Aorta (tissue), 5 donors: Measurements from ENCODE around the gene ARFGAP3. TPM values are rescaled to one million over a fixed set of nuclear protein-coding genes. Genes with fewer than 3 reads are reported as not detected.

ENCODE experiments used
- ATAC-seq: fragments of 200-7000 bp; cut with Tn5 transposase; one replicate; pipeline ENCODE4 v1.9.1; 2022; ENCODE audit warnings: moderate library complexity; ENCODE audit not compliant: low FRiP score
- DNase-seq, 2 donors: peaks; one replicate each; pipeline ENCODE4 v3.0.0-alpha.2; 2020
- H3K27ac ChIP-seq, 2 donors: one replicate each; pipeline ENCODE4 v1.5.1; 2013; ENCODE audit warnings: low read length in 2 of 2, mild to moderate bottlenecking in 2 of 2, moderate library complexity in 2 of 2, control low read depth in 1 of 2, inconsistent platforms in 1 of 2, low read depth in 1 of 2
- H3K27me3 ChIP-seq, 2 donors: one replicate each; pipeline ENCODE4 v1.6.1; 2013; ENCODE audit warnings: control low read depth in 1 of 2, low read length in 1 of 2, mild to moderate bottlenecking in 1 of 2, moderate library complexity in 1 of 2; ENCODE audit not compliant: insufficient read depth in 2 of 2, control insufficient read depth in 1 of 2
- H3K36me3 ChIP-seq, 2 donors: one replicate each; pipeline ENCODE4 v1.6.1; 2013; ENCODE audit warnings: control low read depth in 1 of 2, low read length in 1 of 2, mild to moderate bottlenecking in 1 of 2; ENCODE audit not compliant: insufficient read depth in 2 of 2, control insufficient read depth in 1 of 2
- H3K4me1 ChIP-seq, 2 donors: one replicate each; pipeline ENCODE4 v1.6.1; 2013; ENCODE audit warnings: low read length in 2 of 2, control low read depth in 1 of 2, mild to moderate bottlenecking in 1 of 2, moderate library complexity in 1 of 2; ENCODE audit not compliant: insufficient read depth in 2 of 2, control insufficient read depth in 1 of 2
- H3K4me3 ChIP-seq, 2 donors: one replicate each; pipeline ENCODE4 v1.5.1; 2013; ENCODE audit warnings: low read length in 2 of 2, control low read depth in 1 of 2, mild to moderate bottlenecking in 1 of 2
- H3K9me3 ChIP-seq: one replicate; pipeline ENCODE4 v1.6.1; 2013; ENCODE audit warnings: mild to moderate bottlenecking, low read length; ENCODE audit not compliant: control insufficient read depth
- WGBS, 2 donors: extraction: QIAGEN DNeasy Blood & Tissue Kit; methylation state at CpG; one replicate each; pipeline ENCODE4 v1.1.7; 2013; 5-methylcytosine and 5-hydroxymethylcytosine counted together
- intact Hi-C, 2 donors: fragments of 100-400 bp; cut with DNase I; formaldehyde crosslinking; loops; one replicate each; pipeline versions ENCODE4 v1.14.2 to v1.15.0; 2022
- polyA plus RNA-seq, 2 donors: library from polyadenylated mRNA; stranded (reverse); fragments of 200-250 nt; gene quantifications; one replicate each; pipeline ENCODE4 v1.2.3, GENCODE V29; 2013
- total RNA-seq, 2 donors: library from RNA; stranded (reverse); fragmentation: NEBNext Ultra II Directional; extraction: Animal tissue kit (Norgen Biotek cat#: 25700); gene quantifications; one replicate each; pipeline ENCODE4 v1.2.1, GENCODE V29; 2021
- donor health status: healthy with polysubstance abuse.
- donor health status: Bipolar disorder and iron deficiency.
- donor health status: DM: no; HTN: no; CAD: no.
- donor health status: DM: no; HTN: no; CAD: no.
- donor health status: DM: yes; HTN: yes; CAD: no.

ARFGAP3 gene
- total and polyA plus RNA-seq, 4 donors, result 40.1 to 60.5 (median 44.8) TPM

DNA sequence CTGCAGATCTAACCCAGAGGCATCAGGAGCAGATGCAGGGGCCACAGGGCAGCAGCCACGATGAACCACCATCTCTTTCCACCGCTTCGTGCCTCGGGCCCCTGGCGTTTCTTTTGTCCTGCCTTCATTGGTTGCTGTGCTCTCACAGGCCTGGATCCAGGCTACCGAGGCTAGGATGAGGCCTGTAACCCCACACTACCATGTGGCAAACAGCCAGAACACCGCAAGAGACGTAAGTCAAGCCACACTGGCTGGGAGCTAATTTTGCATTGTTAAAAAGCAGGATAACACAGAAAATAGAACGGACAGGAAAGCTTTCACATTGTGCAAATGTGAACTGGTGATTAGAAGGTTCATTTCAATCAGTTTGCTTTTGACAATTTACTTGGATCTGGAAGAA is 15.7 kb upstream of the ARFGAP3 start:
- DNase-seq, result no peak
- no peaks in the 10 kb centered on the region for H3K9me3 ChIP-seq
- no peaks in the 10 kb centered on the region for H3K4me1 ChIP-seq
- H3K36me3 ChIP-seq, result peaks cover 0 to 13% of the 10 kb centered on the region in 2 donors
- ATAC-seq, result no peak
- 70 to 72% methylated on average over 9 of the region's 9 CpGs for WGBS, 2 donors
- H3K27me3 ChIP-seq, result no peaks in the 10 kb centered on the region
- no peak overlapping the region for H3K4me3 ChIP-seq
- intact Hi-C loops, result no loop called here
- H3K27ac ChIP-seq, result no peak overlapping the region

DNA sequence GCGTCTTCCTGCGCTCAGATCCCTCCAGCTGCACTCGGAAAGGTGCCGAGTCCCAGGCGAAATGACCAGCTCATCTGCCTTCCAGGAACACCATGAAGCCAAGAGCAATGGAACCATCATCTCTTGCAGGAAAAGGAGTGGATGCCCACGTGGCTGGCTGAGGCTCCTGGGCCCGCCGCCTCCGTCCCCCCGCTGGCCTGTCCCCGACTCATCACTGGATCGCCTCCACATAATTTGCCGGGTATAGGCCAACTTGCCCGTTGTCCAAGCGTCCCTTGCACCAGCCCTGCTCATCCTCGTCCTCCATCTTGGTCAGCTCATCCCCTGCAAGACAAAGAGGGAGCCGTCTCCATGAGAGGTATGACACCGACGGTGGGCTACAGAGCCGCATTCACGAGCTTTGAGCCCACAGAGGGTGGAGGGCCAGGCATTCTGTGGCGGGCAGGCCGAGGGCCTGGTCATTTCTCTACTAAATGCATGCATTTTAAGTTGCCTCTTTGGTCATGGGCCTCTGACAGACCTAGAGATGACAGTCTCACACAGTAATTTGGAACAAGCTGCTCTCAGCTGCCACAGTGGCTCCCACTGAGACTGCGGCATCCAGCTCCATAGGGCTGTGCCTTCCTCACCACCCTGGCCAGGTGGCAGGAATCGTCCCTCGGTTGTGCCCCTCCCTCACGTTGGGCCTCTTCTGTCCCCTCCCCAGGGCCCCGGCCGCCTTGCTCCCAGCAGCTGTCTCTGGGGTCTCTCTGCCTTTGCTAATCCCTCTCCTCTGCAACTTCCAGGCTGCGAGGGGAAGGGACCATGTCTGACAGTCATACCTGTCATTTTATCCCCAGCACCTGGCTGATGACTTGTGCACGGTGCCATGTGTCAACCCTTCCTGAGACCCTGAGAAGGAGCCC is 14.3 kb upstream of the ARFGAP3 start:
- no peak for DNase-seq
- Histone ChIP-seq H3K27me3 (no peaks in the 10 kb centered on the region), H3K36me3 (peaks cover 0 to 10% of the 10 kb centered on the region in 2 donors), H3K4me3 (no peak overlapping the region), H3K4me1 (no peaks in the 10 kb centered on the region), H3K9me3 (no peaks in the 10 kb centered on the region), H3K27ac (no peak overlapping the region)
- WGBS, 2 donors, result 92 to 93% methylated on average over 31 of the region's 31 CpGs
- intact Hi-C loops, result no loop called here
- no peak for ATAC-seq

DNA sequence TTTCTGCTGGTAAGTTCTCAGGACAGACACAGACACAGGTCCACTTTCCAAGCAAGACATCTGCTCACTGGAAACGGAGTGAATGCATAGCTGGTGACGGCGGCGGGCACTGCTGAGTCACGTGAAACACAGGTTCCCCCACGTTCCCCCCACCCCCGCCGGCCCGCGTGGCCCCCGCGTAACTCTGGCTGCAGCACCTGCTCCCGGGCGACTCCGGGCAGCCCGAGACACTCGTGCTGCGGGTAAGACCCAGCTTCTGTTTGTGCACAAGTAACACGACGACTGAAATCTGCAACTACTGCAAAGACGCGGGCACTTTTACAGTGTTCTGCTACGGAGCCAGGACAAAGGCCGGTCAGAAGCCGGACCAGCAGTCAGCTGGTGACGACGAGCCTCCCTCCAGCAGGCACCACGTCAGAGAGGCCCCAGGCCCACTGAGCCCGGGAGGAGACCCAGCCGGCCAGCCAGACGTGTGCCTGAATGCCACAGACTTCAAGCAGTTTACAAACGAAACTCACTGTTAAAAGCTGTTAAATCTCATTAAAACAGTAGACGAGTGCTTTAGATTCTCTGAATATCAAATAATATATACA is 12.9 kb upstream of the ARFGAP3 start:
- H3K36me3 ChIP-seq, result peaks cover 0 to 7% of the 10 kb centered on the region in 2 donors
- intact Hi-C loops, result loop anchor here (5.0 to 10.0 kb wide), 2 partner anchors 147 to 165 kb away; partner anchors contain the start of gene PACSIN2 (in 1 of the 2)
- H3K9me3 ChIP-seq, result no peaks in the 10 kb centered on the region
- no peak overlapping the region for H3K27ac ChIP-seq
- no peak for DNase-seq
- no peak for ATAC-seq
- no peaks in the 10 kb centered on the region for H3K4me1 ChIP-seq
- H3K4me3 ChIP-seq, result no peak overlapping the region
- H3K27me3 ChIP-seq, result no peaks in the 10 kb centered on the region
- WGBS, 2 donors, result 89 to 90% methylated on average over 33 of the region's 33 CpGs

DNA sequence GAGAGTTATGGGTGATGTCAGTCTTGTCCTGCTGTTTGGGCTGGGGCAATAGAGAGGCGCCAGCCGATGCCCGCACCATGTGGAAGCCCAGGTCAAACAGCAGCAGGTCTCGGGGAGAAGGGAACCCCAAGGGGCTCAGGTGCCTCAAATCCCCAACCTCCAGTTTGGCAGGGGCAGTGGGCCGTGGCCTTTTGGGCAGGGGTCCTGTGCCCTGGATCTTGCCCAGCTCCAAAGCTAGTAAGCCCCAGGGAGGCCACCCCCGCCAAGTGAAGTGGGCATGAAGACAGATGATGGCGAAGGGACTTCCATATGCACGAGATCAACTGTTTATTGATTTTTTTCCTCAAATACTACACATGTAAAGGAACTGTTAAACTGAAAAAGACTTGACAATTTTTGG is 12.4 kb upstream of the ARFGAP3 start:
- Histone ChIP-seq H3K27ac (peak overlapping the region in 1 of 2 donors; percentile 60), H3K4me3 (no peak overlapping the region), H3K9me3 (no peaks in the 10 kb centered on the region), H3K36me3 (peaks cover 0 to 5% of the 10 kb centered on the region in 2 donors), H3K27me3 (no peaks in the 10 kb centered on the region), H3K4me1 (no peaks in the 10 kb centered on the region)
- no peak for DNase-seq
- no peak for ATAC-seq
- intact Hi-C loops, result loop anchor here (5.0 to 10.0 kb wide), 2 partner anchors 148 to 165 kb away; partner anchors contain the start of gene PACSIN2 (in 1 of the 2)
- 62 to 75% methylated on average over 8 of the region's 8 CpGs for WGBS, 2 donors

DNA sequence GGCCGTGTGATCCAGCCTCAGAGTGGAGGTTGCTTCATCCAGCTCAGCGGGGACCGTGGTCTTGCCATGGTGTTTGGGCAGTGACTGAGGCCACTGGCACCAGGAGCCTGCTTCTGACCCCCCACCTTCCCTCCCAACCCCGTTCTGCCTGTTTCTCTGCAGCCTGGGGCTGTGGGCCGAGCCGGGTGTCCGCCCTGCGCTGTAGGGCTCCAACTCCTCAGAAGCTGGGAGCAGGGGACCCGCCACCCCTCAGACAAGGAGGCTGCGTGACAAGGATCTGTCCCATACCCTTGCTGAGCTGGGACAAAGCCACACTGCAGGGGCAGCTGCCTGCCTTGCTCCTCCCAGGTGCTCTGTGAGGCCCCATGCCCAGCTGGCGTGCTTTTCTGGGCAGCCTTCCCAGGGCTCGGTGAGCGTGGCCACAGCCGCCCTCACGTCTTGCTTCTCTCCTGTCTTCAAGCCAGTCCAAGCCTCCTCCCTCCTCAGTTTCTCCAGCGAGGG is 11.7 kb upstream of the ARFGAP3 start:
- Histone ChIP-seq H3K9me3 (no peaks in the 10 kb centered on the region), H3K4me3 (no peak overlapping the region), H3K4me1 (no peaks in the 10 kb centered on the region), H3K36me3 (peaks cover 0 to 5% of the 10 kb centered on the region in 2 donors), H3K27ac (peak overlapping the region in 1 of 2 donors; percentile 60), H3K27me3 (no peaks in the 10 kb centered on the region)
- intact Hi-C loops, result loop anchor here (5.0 to 10.0 kb wide), 2 partner anchors 148 to 166 kb away; partner anchors contain the start of gene PACSIN2 (in 1 of the 2)
- ATAC-seq, result peak; percentile 75
- peak; percentile 86 to 88 for DNase-seq
- WGBS, 2 donors, result 9 to 13% methylated on average over 16 of the region's 16 CpGs

DNA sequence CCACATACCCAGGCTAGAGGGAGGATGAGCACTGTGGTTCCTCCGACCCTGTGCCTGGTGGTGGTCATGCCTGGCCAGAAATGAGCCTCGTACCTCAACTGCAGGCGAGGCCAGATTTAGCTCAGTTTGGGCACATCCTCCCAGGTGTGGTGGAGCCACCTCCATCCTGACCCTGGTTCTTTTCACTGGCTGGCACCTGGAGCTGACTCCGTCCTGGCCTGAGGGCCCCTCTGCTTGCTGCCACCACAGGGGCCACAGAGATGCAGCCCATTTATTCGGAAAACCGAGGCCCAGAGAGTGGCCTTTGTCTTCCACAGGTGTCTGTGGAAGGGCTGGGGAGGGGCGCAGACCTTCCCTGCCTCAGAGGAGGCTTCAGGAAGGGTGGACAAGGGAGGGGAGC is 9.0 kb upstream of the ARFGAP3 start:
- H3K9me3 ChIP-seq, result no peaks in the 10 kb centered on the region
- peaks cover 0 to 1% of the 10 kb centered on the region in 2 donors for H3K36me3 ChIP-seq
- DNase-seq (no peak), ATAC-seq (no peak)
- WGBS, 2 donors, result 90 to 94% methylated on average over 7 of the region's 7 CpGs
- H3K27ac ChIP-seq, result no peak overlapping the region
- no peaks in the 10 kb centered on the region for H3K27me3 ChIP-seq
- intact Hi-C loops, result loop anchor here (2.0 to 10.0 kb wide), 3 partner anchors 151 to 169 kb away; partner anchors contain the start of gene PACSIN2 (in 1 of the 2)
- H3K4me3 ChIP-seq, result no peak overlapping the region
- H3K4me1 ChIP-seq, result no peaks in the 10 kb centered on the region

DNA sequence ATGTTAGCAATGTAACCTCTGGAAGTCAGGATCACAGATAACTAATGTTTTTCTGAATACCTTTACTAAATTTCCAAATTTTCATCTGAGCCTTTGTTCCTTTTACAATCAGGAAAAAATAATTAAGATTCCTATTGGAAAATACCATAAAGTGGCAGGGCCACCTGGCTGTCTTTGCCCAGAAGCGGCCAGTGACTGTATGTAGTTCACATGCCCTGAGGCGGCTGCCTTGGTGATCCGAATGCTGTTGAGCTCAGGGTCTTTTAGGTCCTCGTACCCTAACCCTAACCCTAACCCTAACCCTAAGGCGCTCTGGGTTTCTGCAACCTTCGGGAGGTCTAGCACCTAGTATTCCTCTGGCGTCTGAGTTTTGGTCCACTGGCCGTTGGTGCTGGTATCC is 8.5 kb upstream of the ARFGAP3 start:
- DNase-seq (no peak), ATAC-seq (no peak)
- 86 to 90% methylated on average over 8 of the region's 8 CpGs for WGBS, 2 donors
- no peak overlapping the region for H3K27ac ChIP-seq
- no peak overlapping the region for H3K4me3 ChIP-seq
- intact Hi-C loops, result loop anchor here (5.0 to 10.0 kb wide), 2 partner anchors 152 to 169 kb away; partner anchors contain the start of gene PACSIN2 (in 1 of the 2)
- no peaks in the 10 kb centered on the region for H3K27me3 ChIP-seq
- no peaks in the 10 kb centered on the region for H3K9me3 ChIP-seq
- H3K4me1 ChIP-seq, result peaks cover 0 to 2% of the 10 kb centered on the region in 2 donors
- H3K36me3 ChIP-seq, result no peaks in the 10 kb centered on the region

DNA sequence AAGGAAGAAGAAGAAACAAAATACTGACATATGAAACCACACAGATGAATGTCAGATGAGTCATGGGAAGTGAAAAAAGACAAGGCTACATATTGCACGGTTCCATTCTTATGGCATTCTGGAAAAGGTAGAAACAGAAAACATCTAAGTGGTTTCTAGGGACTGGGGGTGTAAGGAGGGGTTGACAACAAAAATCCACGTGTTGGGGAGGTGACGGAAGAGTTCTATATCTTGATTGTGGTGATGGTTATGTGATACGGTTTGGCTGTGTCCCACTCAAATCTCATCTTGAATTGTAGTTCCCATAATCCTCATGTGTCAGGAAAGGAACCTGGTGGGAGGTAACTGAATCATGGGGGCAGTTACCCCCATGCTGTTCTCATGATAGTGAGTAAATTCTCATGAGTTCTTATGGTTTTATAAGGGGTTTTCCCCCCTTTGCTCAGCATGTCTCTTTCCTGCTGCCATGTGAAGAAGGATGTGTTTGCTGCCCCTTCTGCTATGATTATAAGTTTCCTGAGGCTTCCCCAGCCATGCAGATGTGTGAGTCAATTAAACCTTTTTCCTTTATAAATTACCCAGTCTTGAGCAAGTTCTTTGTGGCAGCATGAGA is 6.4 kb upstream of the ARFGAP3 start:
- Histone ChIP-seq H3K36me3 (no peaks in the 10 kb centered on the region), H3K27me3 (no peaks in the 10 kb centered on the region), H3K9me3 (no peaks in the 10 kb centered on the region), H3K4me3 (no peak overlapping the region), H3K4me1 (peaks cover 0 to 2% of the 10 kb centered on the region in 2 donors), H3K27ac (no peak overlapping the region)
- DNase-seq (no peak), ATAC-seq (no peak)
- intact Hi-C loops, result loop anchor here in 1 of 2 donors (10.0 kb wide), 1 partner anchor 171 kb away; no protein-coding TSS in a partner anchor
- 75 to 78% methylated on average over 4 of the region's 4 CpGs for WGBS, 2 donors
